GM13976 (cell line): ENCODE results near the gene ABCC4.

Experiments used
- DNase-seq: peaks from one replicate; pipeline ENCODE4 v3.0.0; 2012; ENCODE audit warnings: low spot score
- in situ Hi-C: fragments of 300-500 bp; cut with MboI; formaldehyde crosslinking; loops from one replicate; pipeline ENCODE4 v1.12.0; 2022; ENCODE audit warnings: low sequenced_read_pairs, mixed read lengths, inconsistent platforms; ENCODE audit not compliant: unreplicated experiment
- TF ChIP-seq, protein P1 (sequence below): IDR thresholded peaks from 2 replicates; pipeline ENCODE4 v1.5.1; 2012; ENCODE audit warnings: borderline replicate concordance, mild to moderate bottlenecking; ENCODE audit not compliant: insufficient read depth; ENCODE audit errors: extremely low read depth, missing control alignments, control extremely low read depth

ABCC4 gene

GRCh38 chr13:95033890-95034289 is 267.4 kb downstream of the ABCC4 start:
- in situ Hi-C loops: no loop called here

DNA sequence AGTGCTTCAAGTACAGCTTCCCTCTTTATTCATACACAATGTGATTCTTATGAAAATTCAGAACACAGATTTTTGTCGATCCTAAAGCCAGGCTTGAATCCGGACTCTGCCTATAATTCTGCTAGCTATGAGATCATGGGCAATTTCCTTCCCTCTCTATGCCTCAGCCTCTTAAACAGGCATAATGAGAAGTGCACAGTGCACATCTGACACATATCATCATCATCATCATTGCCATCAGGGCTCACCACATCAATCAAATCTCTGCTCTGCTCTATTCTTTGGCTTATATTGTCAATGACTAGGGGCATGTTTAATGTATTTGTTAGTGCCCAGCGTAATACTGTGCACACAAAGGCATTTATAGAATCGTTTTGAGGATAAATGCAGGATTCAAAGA is 269.1 kb downstream of the ABCC4 start:
- TF ChIP-seq, protein P1, sequence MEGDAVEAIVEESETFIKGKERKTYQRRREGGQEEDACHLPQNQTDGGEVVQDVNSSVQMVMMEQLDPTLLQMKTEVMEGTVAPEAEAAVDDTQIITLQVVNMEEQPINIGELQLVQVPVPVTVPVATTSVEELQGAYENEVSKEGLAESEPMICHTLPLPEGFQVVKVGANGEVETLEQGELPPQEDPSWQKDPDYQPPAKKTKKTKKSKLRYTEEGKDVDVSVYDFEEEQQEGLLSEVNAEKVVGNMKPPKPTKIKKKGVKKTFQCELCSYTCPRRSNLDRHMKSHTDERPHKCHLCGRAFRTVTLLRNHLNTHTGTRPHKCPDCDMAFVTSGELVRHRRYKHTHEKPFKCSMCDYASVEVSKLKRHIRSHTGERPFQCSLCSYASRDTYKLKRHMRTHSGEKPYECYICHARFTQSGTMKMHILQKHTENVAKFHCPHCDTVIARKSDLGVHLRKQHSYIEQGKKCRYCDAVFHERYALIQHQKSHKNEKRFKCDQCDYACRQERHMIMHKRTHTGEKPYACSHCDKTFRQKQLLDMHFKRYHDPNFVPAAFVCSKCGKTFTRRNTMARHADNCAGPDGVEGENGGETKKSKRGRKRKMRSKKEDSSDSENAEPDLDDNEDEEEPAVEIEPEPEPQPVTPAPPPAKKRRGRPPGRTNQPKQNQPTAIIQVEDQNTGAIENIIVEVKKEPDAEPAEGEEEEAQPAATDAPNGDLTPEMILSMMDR: no peak
- in situ Hi-C loops: no loop called here
- no peak for DNase-seq

More at GRCh38 chr13:95033890-95034289, 267.4 kb downstream of the ABCC4 start:
- TF ChIP-seq, protein P1: no peak
- peak; percentile 47 for DNase-seq

GRCh38 chr13:95030821-95031343 is 270.4 kb downstream of the ABCC4 start:
- in situ Hi-C loops: no loop called here
- TF ChIP-seq, protein P1: no peak
- DNase-seq: no peak

DNA sequence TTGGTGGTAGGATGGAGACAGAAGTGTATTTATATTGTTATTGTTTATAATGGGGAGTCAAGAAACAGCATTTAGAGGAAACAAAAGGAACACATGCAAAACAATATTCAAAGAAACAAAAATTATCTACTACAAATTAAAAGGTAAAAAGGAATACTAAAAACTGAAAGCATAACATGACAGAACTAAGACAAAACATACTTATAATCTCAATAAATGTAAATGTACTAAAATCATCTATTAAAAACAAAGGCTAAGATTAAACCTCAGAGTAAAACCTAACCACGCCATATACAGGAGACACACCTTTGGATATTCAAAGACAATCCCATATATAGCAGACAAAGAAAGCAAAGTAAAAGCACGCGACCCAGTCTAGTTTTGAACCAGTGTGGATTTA is 273.6 kb downstream of the ABCC4 start:
- in situ Hi-C loops: no loop called here
- TF ChIP-seq, protein P1: no peak
- no peak for DNase-seq

DNA sequence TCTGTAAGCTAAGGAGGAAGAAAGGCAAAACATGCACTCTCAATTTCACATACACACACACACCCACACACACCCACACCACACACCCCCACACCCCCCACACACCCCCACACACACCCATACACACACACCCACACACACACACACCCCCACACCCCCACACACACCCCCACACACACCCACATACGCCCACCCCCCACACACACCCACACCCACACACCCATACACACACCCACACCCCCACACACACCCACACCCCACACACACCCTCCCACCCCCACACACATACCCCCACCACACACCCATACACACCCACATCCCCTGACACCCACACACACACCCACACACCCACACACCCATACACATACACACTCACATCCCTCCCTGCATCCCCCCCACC is 276.1 kb downstream of the ABCC4 start:
- no peak for DNase-seq
- in situ Hi-C loops: no loop called here

DNA sequence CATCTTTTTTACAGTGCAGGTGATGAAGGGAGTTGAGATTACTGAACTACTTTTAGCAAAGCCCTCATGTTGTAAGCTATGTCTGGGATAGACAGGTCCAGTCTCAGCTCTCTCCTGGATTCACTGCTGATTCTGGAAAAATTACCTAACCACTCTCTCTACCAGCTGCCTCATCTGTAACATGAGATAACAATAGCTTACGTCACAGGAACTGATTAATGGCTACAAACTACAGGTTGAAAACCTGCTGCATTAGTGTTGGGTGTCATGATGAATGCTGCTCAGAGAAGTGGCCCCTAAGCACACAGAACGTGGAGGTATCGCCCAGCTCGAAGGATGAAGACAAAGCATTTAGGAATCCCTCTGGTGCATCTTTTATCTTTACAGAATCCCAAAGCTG is 277.8 kb downstream of the ABCC4 start:
- no peak for DNase-seq
- TF ChIP-seq, protein P1: no peak
- in situ Hi-C loops: no loop called here

More for the DNA sequence above, 276.1 kb downstream of the ABCC4 start:
- TF ChIP-seq, protein P1: no peak
